NCI-H748 treated with DMSO at 0.1 percent for 48 hours (cell line): ENCODE data around the gene UNC79.

Experiments used
- DNase-seq: peaks from one replicate; lab custom pipeline; 2025; lab: John Stamatoyannopoulos, UW

UNC79 gene

GRCh38 chr14:93727917-93728650, 297.3 kb downstream of the UNC79 start:
- no peak for DNase-seq

- no peak for DNase-seq
Measured at GRCh38 chr14:93728651-93729016, 297.9 kb downstream of the UNC79 start.

- no peak for DNase-seq
Measured at GRCh38 chr14:93729993-93730392, 299.3 kb downstream of the UNC79 start.

- DNase-seq = no peak
Measured at GRCh38 chr14:93731753-93732152, 301.0 kb downstream of the UNC79 start.

GRCh38 chr14:93732524-93732923, 301.8 kb downstream of the UNC79 start:
- no peak for DNase-seq

GRCh38 chr14:93733231-93733630, 302.5 kb downstream of the UNC79 start:
- no peak for DNase-seq

- DNase-seq = no peak
Measured at GRCh38 chr14:93733631-93734030, 302.9 kb downstream of the UNC79 start.

GRCh38 chr14:93734086-93734822, 303.5 kb downstream of the UNC79 start:
- DNase-seq = no peak

GRCh38 chr14:93735206-93735605, 304.5 kb downstream of the UNC79 start:
- DNase-seq = no peak

- DNase-seq = no peak
Measured at GRCh38 chr14:93736378-93737014, 305.8 kb downstream of the UNC79 start.

GRCh38 chr14:93737634-93738033, 306.9 kb downstream of the UNC79 start:
- no peak for DNase-seq

GRCh38 chr14:93741556-93742230, 311.0 kb downstream of the UNC79 start:
- no peak for DNase-seq

GRCh38 chr14:93742761-93743160, 312.0 kb downstream of the UNC79 start:
- DNase-seq = no peak

GRCh38 chr14:93743270-93744060, 312.7 kb downstream of the UNC79 start:
- DNase-seq = no peak

- DNase-seq = no peak
Measured at GRCh38 chr14:93744176-93744575, 313.4 kb downstream of the UNC79 start.

- DNase-seq = no peak
Measured at GRCh38 chr14:93744876-93745275, 314.1 kb downstream of the UNC79 start.

GRCh38 chr14:93745603-93746273, 315.0 kb downstream of the UNC79 start:
- DNase-seq = no peak

GRCh38 chr14:93747102-93747501, 316.4 kb downstream of the UNC79 start:
- DNase-seq = no peak

GRCh38 chr14:93747560-93747959, 316.8 kb downstream of the UNC79 start:
- no peak for DNase-seq

- DNase-seq = no peak
Measured at GRCh38 chr14:93748208-93749075, 317.7 kb downstream of the UNC79 start.
